Transverse colon (tissue), 4 donors: Measurements from ENCODE around the gene AP3M1. TPM values are rescaled to one million over a fixed set of nuclear protein-coding genes. Genes with fewer than 3 reads are reported as not detected.

Experiments used
- DNase-seq: peaks from one replicate; pipeline ENCODE4 v3.0.0-alpha.2; 2019
- H3K27ac ChIP-seq, 4 donors: fragments of 200-600 bp; sonication (generic); 2 replicates each; pipeline ENCODE4 v1.5.1; 2016 to 2018; ENCODE audit warnings: inconsistent platforms in 4 of 4
- H3K27me3 ChIP-seq: fragments of 200-600 bp; sonication (generic); 2 replicates; pipeline ENCODE4 v1.5.1; 2017; ENCODE audit warnings: inconsistent platforms
- H3K36me3 ChIP-seq, 4 donors: fragments of 200-600 bp; sonication (generic); 2 replicates each; pipeline ENCODE4 v1.5.1; 2017 to 2019; ENCODE audit warnings: inconsistent platforms in 4 of 4
- H3K4me1 ChIP-seq, 4 donors: fragments of 200-600 bp; sonication (generic); 2 replicates each; pipeline ENCODE4 v1.5.1; 2017 to 2020; ENCODE audit warnings: inconsistent platforms in 4 of 4
- H3K4me3 ChIP-seq, 4 donors: fragments of 200-600 bp; sonication (generic); 1 replicate in 1 of 4; 2 replicates in 3 of 4; pipeline versions ENCODE4 v1.5.1 to v1.6.1; 2017 to 2019; ENCODE audit warnings: inconsistent platforms in 4 of 4
- H3K9me3 ChIP-seq, 2 donors: fragments of 200-600 bp; sonication (generic); 2 replicates each; pipeline ENCODE4 v1.5.1; 2017 to 2019; ENCODE audit warnings: inconsistent platforms in 2 of 2
- CTCF ChIP-seq, 5 experiments: fragments of 200-600 bp in 3 of 5; fragments of 450-650 bp in 2 of 5; sonication (generic) in 3 of 5; IDR thresholded peaks; 1 replicate in 2 of 5; 2 replicates in 3 of 5; pipeline ENCODE4 v1.5.1; 2016 to 2017; ENCODE audit warnings: antibody characterized with exemption in 5 of 5, inconsistent platforms in 3 of 5, mild to moderate bottlenecking in 2 of 5, moderate library complexity in 1 of 5
- EP300 ChIP-seq: sonication (generic); formaldehyde crosslinking; IDR thresholded peaks from one replicate; pipeline ENCODE4 v1.6.1; 2017; ENCODE audit warnings: antibody characterized with exemption, low read depth
- POLR2A ChIP-seq: fragments of 450-650 bp; IDR thresholded peaks from one replicate; pipeline ENCODE4 v1.6.1; 2016; ENCODE audit warnings: antibody characterized with exemption, mild to moderate bottlenecking, moderate library complexity
- POLR2AphosphoS5 ChIP-seq, 3 donors: sonication (generic); formaldehyde crosslinking; IDR thresholded peaks; one replicate each; pipeline ENCODE4 v1.6.1; 2016; ENCODE audit warnings: antibody characterized with exemption in 3 of 3
- WGBS, 2 donors: methylation state at CpG; one replicate each; pipeline ENCODE4 v1.1.5; 2018; ENCODE audit warnings: low coverage in 1 of 2; 5-methylcytosine and 5-hydroxymethylcytosine counted together
- in situ Hi-C, 4 donors: fragments of 200-750 bp; cut with MboI; loops; one replicate each; pipeline versions ENCODE4 v1.15.0 to v1.15.1; 2017; ENCODE audit warnings: low sequenced_read_pairs in 3 of 4, low pct_ligation_motif_present in 1 of 4, low pct_unique_long_range_greater_than_20kb in 1 of 4
- intact Hi-C: fragments of 100-400 bp; cut with DNase I; formaldehyde crosslinking; loops from one replicate; pipeline ENCODE4 v1.15.1; 2023; ENCODE audit warnings: low total_unique reads
- total RNA-seq, 4 donors: library from RNA; depleted of rRNA; stranded (reverse); fragments of >200 nt; gene quantifications; one replicate each; pipeline ENCODE4 v1.1.0, GENCODE V29; 2016

Gene AP3M1
- total RNA-seq, 4 donors from 2014 or later = 10.1 to 27.3 (median 21.3) TPM

GRCh38 chr10:74165530-74165901 is 14.9 kb upstream of the AP3M1 start:
- Histone ChIP-seq H3K4me3 (no peak overlapping the region), H3K27ac (no peak overlapping the region), H3K27me3 (no peaks in the 10 kb centered on the region), H3K9me3 (no peaks in the 10 kb centered on the region), H3K36me3 (no peaks in the 10 kb centered on the region), H3K4me1 (no peaks in the 10 kb centered on the region)
- no peak for DNase-seq
- TF ChIP-seq EP300 (no peak), POLR2A (no peak), POLR2AphosphoS5 (IDR thresholded peaks at IDR 0.05) (no peak), CTCF (IDR thresholded peaks at IDR 0.05) (no peak)
- WGBS, 2 donors = 17 to 53% methylated on average over 1 to 2 of the region's 2 CpGs
- in situ Hi-C loops = no loop called here
- intact Hi-C loops = no loop called here

GRCh38 chr10:74164716-74165529 is 14.3 kb upstream of the AP3M1 start:
- intact Hi-C loops = no loop called here
- in situ Hi-C loops = no loop called here
- TF ChIP-seq POLR2A (no peak), POLR2AphosphoS5 (IDR thresholded peaks at IDR 0.05) (no peak), CTCF (IDR thresholded peaks at IDR 0.05) (no peak), EP300 (no peak)
- Histone ChIP-seq H3K4me1 (no peaks in the 10 kb centered on the region), H3K27me3 (no peaks in the 10 kb centered on the region), H3K4me3 (no peak overlapping the region), H3K36me3 (no peaks in the 10 kb centered on the region), H3K9me3 (no peaks in the 10 kb centered on the region), H3K27ac (no peak overlapping the region)
- WGBS, 2 donors = 55 to 73% methylated on average over 5 to 6 of the region's 6 CpGs
- no peak for DNase-seq

- H3K9me3 ChIP-seq = no peaks in the 10 kb centered on the region
- H3K36me3 ChIP-seq = no peaks in the 10 kb centered on the region
- H3K4me3 ChIP-seq = no peak overlapping the region
- no peaks in the 10 kb centered on the region for H3K27me3 ChIP-seq
- no peak overlapping the region for H3K27ac ChIP-seq
- no peaks in the 10 kb centered on the region for H3K4me1 ChIP-seq
- no peak for DNase-seq
- intact Hi-C loops (no loop called here), in situ Hi-C loops (no loop called here)
- 76 to 90% methylated on average over 3 of the region's 3 CpGs for WGBS, 2 donors
- TF ChIP-seq CTCF (IDR thresholded peaks at IDR 0.05) (no peak), POLR2A (no peak), POLR2AphosphoS5 (IDR thresholded peaks at IDR 0.05) (no peak), EP300 (no peak)
Observed at GRCh38 chr10:74163319-74164068, 12.9 kb upstream of the AP3M1 start.

- TF ChIP-seq POLR2A = no peak
- no peak for TF ChIP-seq EP300
- TF ChIP-seq CTCF (IDR thresholded peaks at IDR 0.05) = no peak
- TF ChIP-seq POLR2AphosphoS5 (IDR thresholded peaks at IDR 0.05) = no peak
- in situ Hi-C loops = no loop called here
- no peak overlapping the region for H3K4me3 ChIP-seq
- 95% methylated on average over 3 of the region's 3 CpGs; no CpG with 5 or more reads in 1 of the 2 donors for WGBS, 2 donors
- H3K9me3 ChIP-seq = no peaks in the 10 kb centered on the region
- H3K4me1 ChIP-seq = peaks cover 0 to 8% (median 0%) of the 10 kb centered on the region in 4 donors
- no peak for DNase-seq
- intact Hi-C loops = no loop called here
- H3K27ac ChIP-seq = no peak overlapping the region
- H3K36me3 ChIP-seq = no peaks in the 10 kb centered on the region
- H3K27me3 ChIP-seq = no peaks in the 10 kb centered on the region
Observed at GRCh38 chr10:74160013-74160412, 9.4 kb upstream of the AP3M1 start.
